Measurements from ENCODE around the gene HRH3. TPM values are rescaled to one million over a fixed set of nuclear protein-coding genes. Genes with fewer than 3 reads are reported as not detected.

HRH3 gene
- total RNA-seq, 3 donors from 2014 or later, result not detected

GRCh38 chr20:62238569-62239277, 18.6 kb upstream of the HRH3 start:
- no peaks in the 10 kb centered on the region for H3K9me3 Mint-ChIP-seq
- H3K4me1 Mint-ChIP-seq (ENCODE audit: low read depth), result peaks cover 40% of the 10 kb centered on the region
- peak overlapping the region; percentile 85 for H3K4me3 Mint-ChIP-seq
- peaks cover 7% of the 10 kb centered on the region for H3K36me3 Mint-ChIP-seq (ENCODE audit: insufficient read depth)
- DNase-seq, result no peak
- no peaks in the 10 kb centered on the region for H3K27me3 Mint-ChIP-seq (ENCODE audit: low read depth)
- peak in 1 of 2 donors; percentile 2 for ATAC-seq

- DNase-seq (peak; percentile 100), ATAC-seq (peak; percentile 98 to 99)
- Mint-ChIP-seq H3K27me3 (ENCODE audit: low read depth) (no peaks in the 10 kb centered on the region), H3K9me3 (no peaks in the 10 kb centered on the region), H3K4me1 (ENCODE audit: low read depth) (peaks cover 40% of the 10 kb centered on the region), H3K36me3 (ENCODE audit: insufficient read depth) (peaks cover 7% of the 10 kb centered on the region), H3K4me3 (peak within 1 kb of the TSS; percentile 85)
These were observed 17.9 kb upstream of the HRH3 start, which contains the start of gene OSBPL2 for GRCh38 chr20:62237801-62238568. Gene OSBPL2 (plus strand): TSS chr20:62238521. CDS start chr20:62256185, 17,664 bp downstream.

GRCh38 chr20:62237514-62237800, 17.4 kb upstream of the HRH3 start:
- no peaks in the 10 kb centered on the region for H3K9me3 Mint-ChIP-seq
- peak overlapping the region; percentile 68 for H3K4me3 Mint-ChIP-seq
- peaks cover 7% of the 10 kb centered on the region for H3K36me3 Mint-ChIP-seq (ENCODE audit: insufficient read depth)
- peaks cover under 1% of the 10 kb centered on the region for H3K27me3 Mint-ChIP-seq (ENCODE audit: low read depth)
- ATAC-seq (no peak), DNase-seq (no peak)
- peaks cover 37% of the 10 kb centered on the region for H3K4me1 Mint-ChIP-seq (ENCODE audit: low read depth)

- Mint-ChIP-seq H3K9me3 (no peaks in the 10 kb centered on the region), H3K4me3 (no peak overlapping the region), H3K36me3 (ENCODE audit: insufficient read depth) (peaks cover 6% of the 10 kb centered on the region), H3K27me3 (ENCODE audit: low read depth) (peaks cover 3% of the 10 kb centered on the region), H3K4me1 (ENCODE audit: low read depth) (peaks cover 35% of the 10 kb centered on the region)
- no peak for DNase-seq
- ATAC-seq, result no peak
These were observed 16.9 kb upstream of the HRH3 start for GRCh38 chr20:62236766-62237513.

- Mint-ChIP-seq H3K4me3 (no peak overlapping the region), H3K27me3 (ENCODE audit: low read depth) (peaks cover 3% of the 10 kb centered on the region), H3K4me1 (ENCODE audit: low read depth) (peaks cover 27% of the 10 kb centered on the region), H3K36me3 (ENCODE audit: insufficient read depth) (no peaks in the 10 kb centered on the region), H3K9me3 (no peaks in the 10 kb centered on the region)
- no peak for DNase-seq
- ATAC-seq, result no peak
These were observed 16.1 kb upstream of the HRH3 start for GRCh38 chr20:62236200-62236599.

GRCh38 chr20:62235777-62236157, 15.7 kb upstream of the HRH3 start:
- no peak for DNase-seq
- H3K4me1 Mint-ChIP-seq (ENCODE audit: low read depth), result peaks cover 25% of the 10 kb centered on the region
- H3K36me3 Mint-ChIP-seq (ENCODE audit: insufficient read depth), result no peaks in the 10 kb centered on the region
- ATAC-seq, result no peak
- peaks cover 3% of the 10 kb centered on the region for H3K27me3 Mint-ChIP-seq (ENCODE audit: low read depth)
- no peaks in the 10 kb centered on the region for H3K9me3 Mint-ChIP-seq
- H3K4me3 Mint-ChIP-seq, result no peak overlapping the region

GRCh38 chr20:62235001-62235776, 15.1 kb upstream of the HRH3 start:
- Mint-ChIP-seq H3K4me3 (no peak overlapping the region), H3K9me3 (no peaks in the 10 kb centered on the region), H3K27me3 (ENCODE audit: low read depth) (peaks cover 3% of the 10 kb centered on the region), H3K4me1 (ENCODE audit: low read depth) (peaks cover 19% of the 10 kb centered on the region), H3K36me3 (ENCODE audit: insufficient read depth) (no peaks in the 10 kb centered on the region)
- ATAC-seq (no peak), DNase-seq (no peak)

- H3K4me3 Mint-ChIP-seq, result no peak overlapping the region
- peaks cover 10% of the 10 kb centered on the region for H3K4me1 Mint-ChIP-seq (ENCODE audit: low read depth)
- H3K9me3 Mint-ChIP-seq, result no peaks in the 10 kb centered on the region
- DNase-seq, result no peak
- no peaks in the 10 kb centered on the region for H3K36me3 Mint-ChIP-seq (ENCODE audit: insufficient read depth)
- ATAC-seq, result no peak
- peaks cover 3% of the 10 kb centered on the region for H3K27me3 Mint-ChIP-seq (ENCODE audit: low read depth)
These were observed 14.3 kb upstream of the HRH3 start for GRCh38 chr20:62234339-62234738.

GRCh38 chr20:62233684-62234083, 13.6 kb upstream of the HRH3 start:
- DNase-seq (no peak), ATAC-seq (no peak)
- peaks cover 3% of the 10 kb centered on the region for H3K27me3 Mint-ChIP-seq (ENCODE audit: low read depth)
- no peaks in the 10 kb centered on the region for H3K9me3 Mint-ChIP-seq
- no peak overlapping the region for H3K4me3 Mint-ChIP-seq
- H3K36me3 Mint-ChIP-seq (ENCODE audit: insufficient read depth), result no peaks in the 10 kb centered on the region
- H3K4me1 Mint-ChIP-seq (ENCODE audit: low read depth), result peaks cover 6% of the 10 kb centered on the region

GRCh38 chr20:62232770-62233645, 12.9 kb upstream of the HRH3 start:
- DNase-seq (no peak), ATAC-seq (no peak)
- Mint-ChIP-seq H3K4me1 (ENCODE audit: low read depth) (peaks cover 5% of the 10 kb centered on the region), H3K9me3 (no peaks in the 10 kb centered on the region), H3K27me3 (ENCODE audit: low read depth) (peaks cover 4% of the 10 kb centered on the region), H3K36me3 (ENCODE audit: insufficient read depth) (no peaks in the 10 kb centered on the region), H3K4me3 (no peak overlapping the region)

- H3K4me3 Mint-ChIP-seq, result no peak overlapping the region
- H3K4me1 Mint-ChIP-seq (ENCODE audit: low read depth), result no peaks in the 10 kb centered on the region
- no peak for DNase-seq
- no peaks in the 10 kb centered on the region for H3K9me3 Mint-ChIP-seq
- H3K27me3 Mint-ChIP-seq (ENCODE audit: low read depth), result peaks cover 4% of the 10 kb centered on the region
- no peak for ATAC-seq
- H3K36me3 Mint-ChIP-seq (ENCODE audit: insufficient read depth), result no peaks in the 10 kb centered on the region
These were observed 12.1 kb upstream of the HRH3 start for GRCh38 chr20:62232194-62232593.

GRCh38 chr20:62231292-62231691, 11.2 kb upstream of the HRH3 start:
- no peak overlapping the region for H3K4me3 Mint-ChIP-seq
- ATAC-seq (no peak), DNase-seq (no peak)
- H3K36me3 Mint-ChIP-seq (ENCODE audit: insufficient read depth), result no peaks in the 10 kb centered on the region
- no peaks in the 10 kb centered on the region for H3K4me1 Mint-ChIP-seq (ENCODE audit: low read depth)
- H3K27me3 Mint-ChIP-seq (ENCODE audit: low read depth), result peaks cover 7% of the 10 kb centered on the region
- no peaks in the 10 kb centered on the region for H3K9me3 Mint-ChIP-seq

- no peak for ATAC-seq
- Mint-ChIP-seq H3K27me3 (ENCODE audit: low read depth) (peaks cover 7% of the 10 kb centered on the region), H3K36me3 (ENCODE audit: insufficient read depth) (no peaks in the 10 kb centered on the region), H3K4me1 (ENCODE audit: low read depth) (no peaks in the 10 kb centered on the region), H3K4me3 (no peak overlapping the region), H3K9me3 (no peaks in the 10 kb centered on the region)
- DNase-seq, result no peak
These were observed 10.6 kb upstream of the HRH3 start for GRCh38 chr20:62230696-62231095.

Measured in activated T-cell treated with anti-CD3 and anti-CD28 coated beads, Interleukin-2, amount 50 U/mL, for 4 hours (primary cell).